ENCODE results near the gene ADCK1. TPM values are rescaled to one million over a fixed set of nuclear protein-coding genes. Genes with fewer than 3 reads are reported as not detected.
"Not testable (repeated sequence)": the region's sequence is repeated elsewhere in the genome, so short reads cannot be mapped to it uniquely, and the experiment has no call there.

ADCK1 gene
- total and polyA plus RNA-seq, 2 experiments from 2014 or later, result 8.2 to 16.4 TPM

DNA sequence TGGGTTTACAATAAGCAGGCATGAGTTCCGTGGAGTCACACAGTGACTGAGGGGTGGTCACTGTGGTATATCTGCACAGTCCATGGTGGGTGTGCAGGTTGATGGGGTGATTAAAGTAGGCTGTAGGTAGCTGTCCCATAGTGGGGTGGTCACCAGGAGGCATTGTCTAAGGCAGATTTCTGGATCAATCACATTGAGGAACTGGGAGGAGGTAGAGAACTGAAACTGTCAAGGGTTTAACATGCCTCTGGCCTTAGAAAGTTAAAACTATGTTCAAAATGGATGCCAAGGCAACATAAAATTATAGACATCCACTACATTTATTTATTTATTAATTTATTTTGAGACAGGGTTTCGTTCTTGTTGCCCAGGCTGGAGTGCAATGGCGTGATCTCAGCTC is 8.3 kb downstream of the ADCK1 start:
- WGBS (ENCODE audit: low lambda C conversion rate, missing lambda C conversion rate), result 98% methylated on average over 3 of the region's 3 CpGs
- DNase-seq (ENCODE audit: low spot score), result no peak
- no peak overlapping the region for H3K4me3 ChIP-seq
- no peak overlapping the region for H3K4me2 ChIP-seq
- no peak overlapping the region for H3K27ac ChIP-seq
- H4K20me1 ChIP-seq (ENCODE audit: insufficient read depth, poor library complexity, severe bottlenecking), result no peaks in the 10 kb centered on the region
- H3K9me2 ChIP-seq (replicated peaks; ENCODE audit: insufficient read depth), result no peaks in the 10 kb centered on the region
- no peaks in the 10 kb centered on the region for H3K79me2 ChIP-seq
- H3K36me3 ChIP-seq (replicated peaks; ENCODE audit: insufficient read depth, low read depth), result no peaks in the 10 kb centered on the region
- H3K9me3 ChIP-seq (ENCODE audit: low read depth), result no peaks in the 10 kb centered on the region
- H3K4me1 ChIP-seq (ENCODE audit: insufficient read depth), result no peaks in the 10 kb centered on the region
- H2AFZ ChIP-seq, result no peak overlapping the region
- TF ChIP-seq, protein P1, sequence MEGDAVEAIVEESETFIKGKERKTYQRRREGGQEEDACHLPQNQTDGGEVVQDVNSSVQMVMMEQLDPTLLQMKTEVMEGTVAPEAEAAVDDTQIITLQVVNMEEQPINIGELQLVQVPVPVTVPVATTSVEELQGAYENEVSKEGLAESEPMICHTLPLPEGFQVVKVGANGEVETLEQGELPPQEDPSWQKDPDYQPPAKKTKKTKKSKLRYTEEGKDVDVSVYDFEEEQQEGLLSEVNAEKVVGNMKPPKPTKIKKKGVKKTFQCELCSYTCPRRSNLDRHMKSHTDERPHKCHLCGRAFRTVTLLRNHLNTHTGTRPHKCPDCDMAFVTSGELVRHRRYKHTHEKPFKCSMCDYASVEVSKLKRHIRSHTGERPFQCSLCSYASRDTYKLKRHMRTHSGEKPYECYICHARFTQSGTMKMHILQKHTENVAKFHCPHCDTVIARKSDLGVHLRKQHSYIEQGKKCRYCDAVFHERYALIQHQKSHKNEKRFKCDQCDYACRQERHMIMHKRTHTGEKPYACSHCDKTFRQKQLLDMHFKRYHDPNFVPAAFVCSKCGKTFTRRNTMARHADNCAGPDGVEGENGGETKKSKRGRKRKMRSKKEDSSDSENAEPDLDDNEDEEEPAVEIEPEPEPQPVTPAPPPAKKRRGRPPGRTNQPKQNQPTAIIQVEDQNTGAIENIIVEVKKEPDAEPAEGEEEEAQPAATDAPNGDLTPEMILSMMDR (IDR thresholded peaks at IDR 0.05; ENCODE audit: poor library complexity), result no peak
- TF ChIP-seq EZH2 (IDR thresholded peaks at IDR 0.05; ENCODE audit: borderline replicate concordance), result no peak
- no peak for TF ChIP-seq EZH2phosphoT487 (IDR thresholded peaks at IDR 0.05; ENCODE audit: low read depth, severe bottlenecking, unreplicated experiment)
- H3K27me3 ChIP-seq, result no peaks in the 10 kb centered on the region

- Histone ChIP-seq H3K4me3 (no peak overlapping the region), H3K9me3 (ENCODE audit: low read depth) (no peaks in the 10 kb centered on the region), H3K36me3 (replicated peaks; ENCODE audit: insufficient read depth, low read depth) (no peaks in the 10 kb centered on the region), H3K4me2 (no peak overlapping the region), H2AFZ (no peak overlapping the region), H3K79me2 (no peaks in the 10 kb centered on the region), H3K4me1 (ENCODE audit: insufficient read depth) (no peaks in the 10 kb centered on the region), H3K9me2 (replicated peaks; ENCODE audit: insufficient read depth) (no peaks in the 10 kb centered on the region), H3K27ac (no peak overlapping the region), H4K20me1 (ENCODE audit: insufficient read depth, poor library complexity, severe bottlenecking) (no peaks in the 10 kb centered on the region), H3K27me3 (no peaks in the 10 kb centered on the region)
- DNase-seq (ENCODE audit: low spot score), result no peak
- TF ChIP-seq, protein P1 (IDR thresholded peaks at IDR 0.05; ENCODE audit: poor library complexity), result no peak
- TF ChIP-seq EZH2phosphoT487 (IDR thresholded peaks at IDR 0.05; ENCODE audit: low read depth, severe bottlenecking, unreplicated experiment) (no peak), EZH2 (IDR thresholded peaks at IDR 0.05; ENCODE audit: borderline replicate concordance) (no peak)
- 96% methylated on average over 1 of the region's 1 CpG for WGBS (ENCODE audit: low lambda C conversion rate, missing lambda C conversion rate)
Measured at GRCh38 chr14:77809011-77809410, 9.1 kb downstream of the ADCK1 start.

DNA sequence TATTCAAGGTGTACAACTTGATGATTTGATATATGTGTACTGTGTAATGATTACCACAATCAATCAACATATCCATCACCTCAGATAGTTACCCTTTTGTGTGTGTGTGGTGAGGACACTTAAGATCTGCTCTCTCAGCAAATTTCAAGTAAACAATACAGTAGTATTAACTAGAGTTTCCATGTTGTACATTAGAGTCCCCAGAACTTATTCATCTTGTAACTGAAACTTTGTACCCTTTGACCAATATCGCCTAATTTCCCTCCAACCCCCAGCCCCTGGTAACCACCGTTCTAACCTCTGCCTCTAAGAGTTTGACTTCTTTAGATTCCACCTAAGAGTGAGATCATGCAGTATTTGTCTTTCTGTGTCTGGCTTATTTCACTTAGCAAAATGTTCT is 12.1 kb downstream of the ADCK1 start:
- Histone ChIP-seq H3K9me2 (replicated peaks; ENCODE audit: insufficient read depth) (no peaks in the 10 kb centered on the region), H3K9me3 (ENCODE audit: low read depth) (no peaks in the 10 kb centered on the region), H3K4me3 (no peak overlapping the region), H3K27ac (no peak overlapping the region), H3K36me3 (replicated peaks; ENCODE audit: insufficient read depth, low read depth) (no peaks in the 10 kb centered on the region), H4K20me1 (ENCODE audit: insufficient read depth, poor library complexity, severe bottlenecking) (no peaks in the 10 kb centered on the region), H3K27me3 (no peaks in the 10 kb centered on the region), H3K4me2 (no peak overlapping the region), H2AFZ (no peak overlapping the region), H3K79me2 (no peaks in the 10 kb centered on the region), H3K4me1 (ENCODE audit: insufficient read depth) (no peaks in the 10 kb centered on the region)
- TF ChIP-seq, protein P1 (IDR thresholded peaks at IDR 0.05; ENCODE audit: poor library complexity), result no peak
- TF ChIP-seq EZH2 (IDR thresholded peaks at IDR 0.05; ENCODE audit: borderline replicate concordance) (no peak), EZH2phosphoT487 (IDR thresholded peaks at IDR 0.05; ENCODE audit: low read depth, severe bottlenecking, unreplicated experiment) (no peak)
- WGBS (ENCODE audit: low lambda C conversion rate, missing lambda C conversion rate), result 80% methylated on average over 2 of the region's 2 CpGs
- no peak for DNase-seq (ENCODE audit: low spot score)

DNA sequence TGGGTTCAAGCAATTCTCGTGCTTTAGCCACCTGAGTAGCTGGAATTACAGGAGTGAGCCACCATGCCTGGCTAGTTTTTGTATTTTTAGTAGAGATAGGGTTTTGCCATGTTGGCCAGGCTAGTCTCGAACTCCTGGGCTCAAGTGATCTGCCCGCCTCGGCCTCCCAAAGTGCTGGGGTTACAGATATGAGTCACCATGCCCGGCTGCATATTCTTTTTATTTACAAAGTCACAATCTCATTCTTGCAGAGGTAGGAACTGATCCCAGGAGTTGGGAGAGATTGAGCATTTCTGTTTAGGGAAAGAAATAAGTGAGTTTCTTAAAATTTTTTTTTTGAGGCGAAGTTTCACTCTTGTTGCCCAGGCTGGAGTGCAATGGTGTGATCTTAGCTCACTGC is 12.8 kb downstream of the ADCK1 start:
- not testable (repeated sequence) for H2AFZ ChIP-seq; H3K27me3 ChIP-seq; H3K27ac ChIP-seq; H4K20me1 ChIP-seq (ENCODE audit: insufficient read depth, poor library complexity, severe bottlenecking); H3K36me3 ChIP-seq (replicated peaks; ENCODE audit: insufficient read depth, low read depth); H3K4me2 ChIP-seq; H3K9me3 ChIP-seq (ENCODE audit: low read depth); H3K79me2 ChIP-seq; H3K4me1 ChIP-seq (ENCODE audit: insufficient read depth); DNase-seq (ENCODE audit: low spot score); H3K9me2 ChIP-seq (replicated peaks; ENCODE audit: insufficient read depth); H3K4me3 ChIP-seq
- 86% methylated on average over 6 of the region's 6 CpGs for WGBS (ENCODE audit: low lambda C conversion rate, missing lambda C conversion rate)
